ENCODE data around the gene NFAM1. TPM values are rescaled to one million over a fixed set of nuclear protein-coding genes. Genes with fewer than 3 reads are reported as not detected.
A peak's percentile ranks its signal among the peaks of the same experiment; 100 is the strongest.

The NFAM1 gene
- total and polyA plus RNA-seq, 5 donors from 2014 or later: 0.11 to 0.54 (median 0.12) TPM; not detected in 2

DNA sequence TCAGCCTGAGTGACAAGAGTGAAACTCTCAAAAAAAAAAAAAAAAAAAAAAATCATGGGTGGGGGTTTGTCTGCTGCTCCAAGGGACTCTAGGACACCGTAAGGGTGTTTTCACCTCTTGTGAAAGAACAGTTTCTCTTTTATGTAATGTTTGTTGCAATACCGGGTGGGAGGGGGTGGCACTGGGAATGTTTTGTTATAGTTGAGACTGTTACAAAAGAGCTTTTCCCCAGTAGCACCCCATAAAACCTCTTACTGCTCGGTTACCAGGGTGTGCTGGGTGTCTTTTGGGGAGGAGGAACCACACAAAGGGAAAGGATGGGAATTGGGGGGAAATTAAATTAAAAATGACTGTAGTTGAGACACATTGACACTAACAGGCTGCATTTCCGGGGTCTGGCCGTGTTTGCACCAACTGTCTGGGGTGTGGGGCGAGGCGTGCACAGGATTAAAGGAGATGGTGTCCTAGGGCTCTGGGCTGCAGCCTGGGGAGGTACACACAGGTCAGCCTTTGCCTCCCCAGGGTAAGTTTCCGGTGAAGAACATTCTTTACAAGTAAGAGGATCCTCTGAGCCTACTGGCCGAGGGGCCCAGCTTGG is 1.6 kb downstream of the NFAM1 start:
- no peaks in the 10 kb centered on the region for H3K4me1 Mint-ChIP-seq
- no peak for DNase-seq
- no peaks in the 10 kb centered on the region for H3K36me3 ChIP-seq (ENCODE audit: control insufficient read depth, insufficient read depth, low read length)
- H3K27ac ChIP-seq (ENCODE audit: insufficient read depth, low read length, poor library complexity, severe bottlenecking): no peak overlapping the region
- H3K4me3 Mint-ChIP-seq: no peak overlapping the region
- peaks cover 23% of the 10 kb centered on the region for H3K27me3 Mint-ChIP-seq
- no peaks in the 10 kb centered on the region for H3K27me3 ChIP-seq (ENCODE audit: control insufficient read depth, insufficient read depth, low read length)
- peaks cover 0 to 2% (median 0%) of the 10 kb centered on the region in 7 donors for H3K9me3 Mint-ChIP-seq
- H3K4me3 ChIP-seq (ENCODE audit: low read depth, low read length): no peak overlapping the region
- ATAC-seq (ENCODE audit: low read depth in 2 of 2): no peak
- H3K9me3 ChIP-seq (ENCODE audit: control insufficient read depth in 2 of 2, low read length in 2 of 2): no peaks in the 10 kb centered on the region
- no peaks in the 10 kb centered on the region for H3K36me3 Mint-ChIP-seq
- no peaks in the 10 kb centered on the region for H3K4me1 ChIP-seq (ENCODE audit: control insufficient read depth, insufficient read depth, low read length, poor library complexity, severe bottlenecking)
- no peak overlapping the region for H3K27ac Mint-ChIP-seq

DNA sequence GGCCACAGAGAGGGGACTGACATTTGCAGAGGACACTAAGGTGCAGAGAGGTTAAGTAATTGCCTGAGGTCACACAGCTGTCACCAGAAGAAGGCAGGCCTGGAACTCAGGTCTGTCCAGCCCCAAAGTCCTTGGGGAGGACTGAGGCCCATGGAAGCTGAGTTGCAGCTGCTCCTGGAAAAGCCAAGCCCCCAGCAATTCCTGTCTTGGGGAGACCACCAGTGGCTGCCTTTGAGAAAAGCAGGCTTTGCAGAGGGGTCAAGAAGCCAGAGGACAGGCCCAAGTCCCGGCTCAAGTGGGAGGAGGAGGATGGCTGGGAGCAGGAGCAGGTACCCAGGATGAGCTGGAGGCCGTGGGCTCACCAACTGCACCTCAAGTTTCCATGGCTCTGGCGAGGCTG is 3.4 kb downstream of the NFAM1 start:
- DNase-seq (no peak), ATAC-seq (ENCODE audit: low read depth in 2 of 2) (no peak)
- Mint-ChIP-seq H3K27me3 (peaks cover 18% of the 10 kb centered on the region), H3K4me3 (no peak overlapping the region), H3K27ac (no peak overlapping the region), H3K9me3 (peaks cover 0 to 2% (median 0%) of the 10 kb centered on the region in 7 donors), H3K4me1 (no peaks in the 10 kb centered on the region), H3K36me3 (no peaks in the 10 kb centered on the region)
- H3K9me3 ChIP-seq (ENCODE audit: control insufficient read depth in 2 of 2, low read length in 2 of 2): no peaks in the 10 kb centered on the region
- H3K27ac ChIP-seq (ENCODE audit: insufficient read depth, low read length, poor library complexity, severe bottlenecking): no peak overlapping the region
- H3K36me3 ChIP-seq (ENCODE audit: control insufficient read depth, insufficient read depth, low read length): no peaks in the 10 kb centered on the region
- H3K4me3 ChIP-seq (ENCODE audit: low read depth, low read length): no peak overlapping the region
- no peaks in the 10 kb centered on the region for H3K4me1 ChIP-seq (ENCODE audit: control insufficient read depth, insufficient read depth, low read length, poor library complexity, severe bottlenecking)
- no peaks in the 10 kb centered on the region for H3K27me3 ChIP-seq (ENCODE audit: control insufficient read depth, insufficient read depth, low read length)

- H3K27me3 Mint-ChIP-seq: peaks cover 17% of the 10 kb centered on the region
- no peaks in the 10 kb centered on the region for H3K9me3 ChIP-seq (ENCODE audit: control insufficient read depth in 2 of 2, low read length in 2 of 2)
- H3K36me3 ChIP-seq (ENCODE audit: control insufficient read depth, insufficient read depth, low read length): no peaks in the 10 kb centered on the region
- no peaks in the 10 kb centered on the region for H3K36me3 Mint-ChIP-seq
- H3K4me1 Mint-ChIP-seq: no peaks in the 10 kb centered on the region
- no peak overlapping the region for H3K4me3 ChIP-seq (ENCODE audit: low read depth, low read length)
- no peaks in the 10 kb centered on the region for H3K4me1 ChIP-seq (ENCODE audit: control insufficient read depth, insufficient read depth, low read length, poor library complexity, severe bottlenecking)
- no peak overlapping the region for H3K27ac Mint-ChIP-seq
- no peak overlapping the region for H3K4me3 Mint-ChIP-seq
- peaks cover 0 to 2% (median 0%) of the 10 kb centered on the region in 7 donors for H3K9me3 Mint-ChIP-seq
- ATAC-seq (ENCODE audit: low read depth in 2 of 2) (no peak), DNase-seq (no peak)
- H3K27ac ChIP-seq (ENCODE audit: insufficient read depth, low read length, poor library complexity, severe bottlenecking): no peak overlapping the region
- no peaks in the 10 kb centered on the region for H3K27me3 ChIP-seq (ENCODE audit: control insufficient read depth, insufficient read depth, low read length)
These were observed 4.2 kb downstream of the NFAM1 start for GRCh38 chr22:42428025-42428424.

DNA sequence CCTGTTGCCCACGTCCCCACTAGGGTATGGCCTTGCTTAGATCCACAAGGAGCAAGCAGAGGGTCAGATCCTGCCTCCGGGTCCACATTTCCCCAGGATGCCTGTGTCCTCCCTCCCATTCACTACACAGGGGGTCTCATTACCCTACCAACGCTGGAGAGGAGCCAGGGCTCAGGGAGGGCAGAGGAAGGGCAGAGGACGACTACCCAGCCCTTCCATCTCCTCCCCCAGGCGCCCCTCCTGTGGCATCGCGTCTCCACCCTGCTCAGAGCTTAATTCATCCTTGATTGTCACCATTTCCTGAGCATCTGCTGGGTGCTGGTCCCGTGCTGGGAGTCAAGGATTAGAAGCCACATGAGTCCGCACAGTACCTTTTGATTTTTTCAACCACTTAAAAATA is 5.0 kb downstream of the NFAM1 start:
- no peak overlapping the region for H3K27ac ChIP-seq (ENCODE audit: insufficient read depth, low read length, poor library complexity, severe bottlenecking)
- Mint-ChIP-seq H3K36me3 (no peaks in the 10 kb centered on the region), H3K4me1 (no peaks in the 10 kb centered on the region), H3K4me3 (no peak overlapping the region), H3K9me3 (peaks cover 0 to 2% (median 0%) of the 10 kb centered on the region in 7 donors), H3K27me3 (peaks cover 17% of the 10 kb centered on the region), H3K27ac (no peak overlapping the region)
- no peak for ATAC-seq (ENCODE audit: low read depth in 2 of 2)
- H3K9me3 ChIP-seq (ENCODE audit: control insufficient read depth in 2 of 2, low read length in 2 of 2): no peaks in the 10 kb centered on the region
- H3K4me1 ChIP-seq (ENCODE audit: control insufficient read depth, insufficient read depth, low read length, poor library complexity, severe bottlenecking): no peaks in the 10 kb centered on the region
- H3K36me3 ChIP-seq (ENCODE audit: control insufficient read depth, insufficient read depth, low read length): no peaks in the 10 kb centered on the region
- no peak overlapping the region for H3K4me3 ChIP-seq (ENCODE audit: low read depth, low read length)
- DNase-seq: no peak
- H3K27me3 ChIP-seq (ENCODE audit: control insufficient read depth, insufficient read depth, low read length): no peaks in the 10 kb centered on the region

- Histone ChIP-seq H3K27ac (ENCODE audit: insufficient read depth, low read length, poor library complexity, severe bottlenecking) (no peak overlapping the region), H3K36me3 (ENCODE audit: control insufficient read depth, insufficient read depth, low read length) (no peaks in the 10 kb centered on the region), H3K4me3 (ENCODE audit: low read depth, low read length) (no peak overlapping the region), H3K27me3 (ENCODE audit: control insufficient read depth, insufficient read depth, low read length) (no peaks in the 10 kb centered on the region), H3K9me3 (ENCODE audit: control insufficient read depth in 2 of 2, low read length in 2 of 2) (no peaks in the 10 kb centered on the region), H3K4me1 (ENCODE audit: control insufficient read depth, insufficient read depth, low read length, poor library complexity, severe bottlenecking) (no peaks in the 10 kb centered on the region)
- H3K4me1 Mint-ChIP-seq: no peaks in the 10 kb centered on the region
- no peaks in the 10 kb centered on the region for H3K9me3 Mint-ChIP-seq
- DNase-seq (no peak), ATAC-seq (ENCODE audit: low read depth in 2 of 2) (no peak)
- no peak overlapping the region for H3K27ac Mint-ChIP-seq
- H3K36me3 Mint-ChIP-seq: no peaks in the 10 kb centered on the region
- peaks cover 15% of the 10 kb centered on the region for H3K27me3 Mint-ChIP-seq
- no peak overlapping the region for H3K4me3 Mint-ChIP-seq
These were observed 6.2 kb downstream of the NFAM1 start for GRCh38 chr22:42425989-42426355.

- no peaks in the 10 kb centered on the region for H3K4me1 ChIP-seq (ENCODE audit: control insufficient read depth, insufficient read depth, low read length, poor library complexity, severe bottlenecking)
- H3K27ac Mint-ChIP-seq: peak overlapping the region in 1 of 3 donors; percentile 83
- H3K4me3 ChIP-seq (ENCODE audit: low read depth, low read length): no peak overlapping the region
- H3K4me1 Mint-ChIP-seq: no peaks in the 10 kb centered on the region
- H3K36me3 ChIP-seq (ENCODE audit: control insufficient read depth, insufficient read depth, low read length): no peaks in the 10 kb centered on the region
- H3K27me3 Mint-ChIP-seq: peaks cover 15% of the 10 kb centered on the region
- H3K36me3 Mint-ChIP-seq: no peaks in the 10 kb centered on the region
- H3K4me3 Mint-ChIP-seq: no peak overlapping the region
- H3K27me3 ChIP-seq (ENCODE audit: control insufficient read depth, insufficient read depth, low read length): no peaks in the 10 kb centered on the region
- H3K27ac ChIP-seq (ENCODE audit: insufficient read depth, low read length, poor library complexity, severe bottlenecking): no peak overlapping the region
- no peaks in the 10 kb centered on the region for H3K9me3 Mint-ChIP-seq
- no peaks in the 10 kb centered on the region for H3K9me3 ChIP-seq (ENCODE audit: control insufficient read depth in 2 of 2, low read length in 2 of 2)
- DNase-seq (no peak), ATAC-seq (ENCODE audit: low read depth in 2 of 2) (no peak)
These were observed 6.7 kb downstream of the NFAM1 start for GRCh38 chr22:42425337-42425988.

- Mint-ChIP-seq H3K4me1 (no peaks in the 10 kb centered on the region), H3K27ac (no peak overlapping the region), H3K4me3 (peak overlapping the region in 1 of 4 donors; percentile 68), H3K9me3 (no peaks in the 10 kb centered on the region), H3K36me3 (no peaks in the 10 kb centered on the region), H3K27me3 (peaks cover 17% of the 10 kb centered on the region)
- DNase-seq (no peak), ATAC-seq (ENCODE audit: low read depth in 2 of 2) (no peak)
- H3K27me3 ChIP-seq (ENCODE audit: control insufficient read depth, insufficient read depth, low read length): no peaks in the 10 kb centered on the region
- no peaks in the 10 kb centered on the region for H3K36me3 ChIP-seq (ENCODE audit: control insufficient read depth, insufficient read depth, low read length)
- H3K4me1 ChIP-seq (ENCODE audit: control insufficient read depth, insufficient read depth, low read length, poor library complexity, severe bottlenecking): no peaks in the 10 kb centered on the region
- H3K4me3 ChIP-seq (ENCODE audit: low read depth, low read length): no peak overlapping the region
- H3K9me3 ChIP-seq (ENCODE audit: control insufficient read depth in 2 of 2, low read length in 2 of 2): no peaks in the 10 kb centered on the region
- no peak overlapping the region for H3K27ac ChIP-seq (ENCODE audit: insufficient read depth, low read length, poor library complexity, severe bottlenecking)
These were observed 12.8 kb downstream of the NFAM1 start for GRCh38 chr22:42419243-42419881.

- Histone ChIP-seq H3K4me3 (ENCODE audit: low read depth, low read length) (no peak overlapping the region), H3K36me3 (ENCODE audit: control insufficient read depth, insufficient read depth, low read length) (no peaks in the 10 kb centered on the region), H3K4me1 (ENCODE audit: control insufficient read depth, insufficient read depth, low read length, poor library complexity, severe bottlenecking) (no peaks in the 10 kb centered on the region), H3K9me3 (ENCODE audit: control insufficient read depth in 2 of 2, low read length in 2 of 2) (no peaks in the 10 kb centered on the region), H3K27me3 (ENCODE audit: control insufficient read depth, insufficient read depth, low read length) (no peaks in the 10 kb centered on the region), H3K27ac (ENCODE audit: insufficient read depth, low read length, poor library complexity, severe bottlenecking) (no peak overlapping the region)
- no peak overlapping the region for H3K4me3 Mint-ChIP-seq
- ATAC-seq (ENCODE audit: low read depth in 2 of 2): no peak
- no peaks in the 10 kb centered on the region for H3K36me3 Mint-ChIP-seq
- H3K4me1 Mint-ChIP-seq: no peaks in the 10 kb centered on the region
- H3K27ac Mint-ChIP-seq: no peak overlapping the region
- no peaks in the 10 kb centered on the region for H3K9me3 Mint-ChIP-seq
- DNase-seq: no peak
- peaks cover 17% of the 10 kb centered on the region for H3K27me3 Mint-ChIP-seq
These were observed 13.4 kb downstream of the NFAM1 start for GRCh38 chr22:42418811-42419242.

All from CD4-positive, CD25-positive, alpha-beta regulatory T cell (primary cell).